H1 (cell line): ENCODE measurements around the gene C19orf73. TPM values are rescaled to one million over a fixed set of nuclear protein-coding genes. Genes with fewer than 3 reads are reported as not detected.

ENCODE experiments used
- CTCF ChIA-PET: fragments of 300-600 bp; sonication (Branson Sonifier 250); formaldehyde crosslinking; loops from one replicate; lab custom pipeline; 2021; ENCODE audit not compliant: partially characterized antibody; lab: Charles Lee
- POLR2A ChIA-PET: fragments of 300-600 bp; sonication (Branson Sonifier 250); formaldehyde crosslinking; loops from one replicate; lab custom pipeline; 2021; ENCODE audit warnings: inconsistent platforms; ENCODE audit not compliant: partially characterized antibody; lab: Charles Lee
- DNase-seq, 2 experiments: peaks; one replicate each; pipeline versions ENCODE4 v3.0.0 to v3.0.0-alpha.2; 2010 to 2022; ENCODE audit warnings: low spot score in 2 of 2, low read depth in 1 of 2, mixed read lengths in 1 of 2
- FAIRE-seq: peaks from 2 replicates; lab custom pipeline; 2011; peaks lifted over from hg19 to GRCh38; lab: Jason Lieb, UNC
- H2AFZ ChIP-seq: 2 replicates; pipeline ENCODE4 v1.8.1; 2012; ENCODE audit warnings: low read length, inconsistent platforms
- H2AK5ac ChIP-seq: 2 replicates; pipeline ENCODE4 v1.6.1; 2013; ENCODE audit warnings: low read depth, low read length
- H2BK120ac ChIP-seq: replicated peaks from 2 replicates; pipeline ENCODE3; 2013; ENCODE audit warnings: low read depth, low read length, inconsistent platforms
- H2BK12ac ChIP-seq: 2 replicates; pipeline ENCODE4 v1.6.1; 2013; ENCODE audit warnings: low read depth, low read length
- H2BK15ac ChIP-seq: 2 replicates; pipeline ENCODE4 v1.6.1; 2013; ENCODE audit warnings: low read length
- H2BK20ac ChIP-seq: 2 replicates; pipeline ENCODE4 v1.6.1; 2013; ENCODE audit warnings: low read length
- H2BK5ac ChIP-seq: 2 replicates; pipeline ENCODE4 v1.6.1; 2013; ENCODE audit warnings: low read depth, low read length
- H3K14ac ChIP-seq: 2 replicates; pipeline ENCODE4 v1.6.1; 2013; ENCODE audit warnings: inconsistent platforms; ENCODE audit not compliant: insufficient read length
- H3K18ac ChIP-seq: 2 replicates; pipeline ENCODE4 v1.6.1; 2013; ENCODE audit warnings: low read length; ENCODE audit errors: extremely low read depth
- H3K23ac ChIP-seq: 2 replicates; pipeline ENCODE4 v1.6.1; 2013; ENCODE audit warnings: inconsistent platforms; ENCODE audit not compliant: insufficient read length
- H3K23me2 ChIP-seq: 2 replicates; pipeline ENCODE4 v1.6.1; 2013; ENCODE audit warnings: low read depth, low read length
- H3K27ac ChIP-seq: 2 replicates; pipeline ENCODE4 v1.6.1; 2011; ENCODE audit warnings: low read depth, low read length, inconsistent platforms
- H3K27me3 ChIP-seq, 4 experiments: replicated peaks in 1 of 4; 1 replicate in 1 of 4; 2 replicates in 3 of 4; pipeline versions ENCODE4 v1.6.1 to v1.8.1; 2011 to 2013; ENCODE audit warnings: low read length in 3 of 4, mild to moderate bottlenecking in 3 of 4, inconsistent platforms in 2 of 4, mixed read lengths in 2 of 4, moderate library complexity in 1 of 4; ENCODE audit not compliant: control insufficient read depth in 3 of 4, insufficient read depth in 3 of 4; ENCODE audit errors: extremely low read depth in 1 of 4
- H3K36me3 ChIP-seq, 4 experiments: 2 replicates each; pipeline versions ENCODE4 v1.6.1 to v1.8.1; 2011 to 2013; ENCODE audit warnings: mild to moderate bottlenecking in 4 of 4, low read length in 3 of 4, moderate library complexity in 2 of 4, control low read depth in 1 of 4, inconsistent platforms in 1 of 4; ENCODE audit not compliant: insufficient read depth in 4 of 4, control insufficient read depth in 2 of 4
- H3K4ac ChIP-seq: replicated peaks from 2 replicates; pipeline ENCODE3; 2013; ENCODE audit warnings: low read length, low read depth, mixed read lengths, inconsistent platforms; ENCODE audit not compliant: insufficient read length
- H3K4me1 ChIP-seq, 4 experiments: replicated peaks in 1 of 4; 1 replicate in 1 of 4; 2 replicates in 3 of 4; pipeline versions ENCODE4 v1.6.1 to v1.8.1; 2011 to 2013; ENCODE audit warnings: low read length in 3 of 4, inconsistent platforms in 2 of 4, mixed read lengths in 1 of 4; ENCODE audit not compliant: insufficient read depth in 4 of 4, control insufficient read depth in 3 of 4
- H3K4me2 ChIP-seq, 2 experiments: 2 replicates each; pipeline versions ENCODE4 v1.6.1 to v1.8.1; 2011 to 2013; ENCODE audit warnings: low read depth in 2 of 2, low read length in 2 of 2, control low read depth in 1 of 2, inconsistent platforms in 1 of 2, mild to moderate bottlenecking in 1 of 2; ENCODE audit not compliant: insufficient read depth in 1 of 2
- H3K4me3 ChIP-seq, 4 experiments: fragments of 200-600, 300-600 bp in 1 of 4; sonication (generic), shearing (Covaris generic), sonication (Bioruptor Twin) in 1 of 4; 2 replicates each; pipeline versions ENCODE4 v1.5.1 to v1.8.1; 2011 to 2016; ENCODE audit warnings: low read length in 4 of 4, low read depth in 3 of 4, control low read depth in 2 of 4, inconsistent platforms in 2 of 4, mild to moderate bottlenecking in 2 of 4, mixed read lengths in 1 of 4, moderate library complexity in 1 of 4; ENCODE audit not compliant: insufficient read depth in 2 of 4; ENCODE audit errors: extremely low read depth in 1 of 4
- H3K56ac ChIP-seq: replicated peaks from 2 replicates; pipeline ENCODE3; 2013; ENCODE audit warnings: low read depth, mild to moderate bottlenecking, mixed read lengths, low read length, inconsistent platforms; ENCODE audit not compliant: insufficient read length
- H3K79me1 ChIP-seq: 2 replicates; pipeline ENCODE4 v1.6.1; 2013; ENCODE audit warnings: low read depth, low read length, control low read depth
- H3K79me2 ChIP-seq, 2 experiments: 2 replicates each; pipeline versions ENCODE4 v1.6.1 to v1.8.1; 2012 to 2013; ENCODE audit warnings: low read length in 2 of 2, mild to moderate bottlenecking in 2 of 2, inconsistent platforms in 1 of 2; ENCODE audit not compliant: insufficient read depth in 2 of 2, control insufficient read depth in 1 of 2
- H3K9ac ChIP-seq, 4 experiments: replicated peaks in 1 of 4; 1 replicate in 1 of 4; 2 replicates in 3 of 4; pipeline versions ENCODE4 v1.6.1 to v1.8.1; 2011 to 2013; ENCODE audit warnings: low read depth in 3 of 4, low read length in 3 of 4, control low read depth in 2 of 4, mild to moderate bottlenecking in 2 of 4, moderate library complexity in 2 of 4, inconsistent platforms in 1 of 4; ENCODE audit errors: extremely low read depth in 1 of 4
- H3K9me3 ChIP-seq, 2 experiments: 2 replicates each; pipeline versions ENCODE4 v1.6.1 to v1.8.1; 2012 to 2013; ENCODE audit warnings: mild to moderate bottlenecking in 2 of 2, moderate library complexity in 2 of 2, control low read depth in 1 of 2, inconsistent platforms in 1 of 2, low read depth in 1 of 2, low read length in 1 of 2, mixed read lengths in 1 of 2; ENCODE audit not compliant: insufficient read depth in 2 of 2
- H4K20me1 ChIP-seq, 2 experiments: replicated peaks in 1 of 2; 2 replicates each; pipeline versions ENCODE3 to v1.8.1; 2011 to 2013; ENCODE audit warnings: inconsistent platforms in 2 of 2, low read length in 2 of 2, mild to moderate bottlenecking in 1 of 2; ENCODE audit not compliant: insufficient read depth in 2 of 2, control insufficient read depth in 1 of 2
- H4K5ac ChIP-seq: 2 replicates; pipeline ENCODE4 v1.6.1; 2013; ENCODE audit warnings: low read length, low read depth, mixed read lengths, inconsistent platforms; ENCODE audit not compliant: insufficient read length
- H4K8ac ChIP-seq: 2 replicates; pipeline ENCODE4 v1.8.0; 2013; ENCODE audit warnings: mild to moderate bottlenecking, moderate library complexity, low read length, inconsistent platforms; ENCODE audit not compliant: insufficient read depth; ENCODE audit errors: extremely low read depth
- H4K91ac ChIP-seq: replicated peaks from 2 replicates; pipeline ENCODE3; 2013; ENCODE audit warnings: low read length, mixed read lengths, inconsistent platforms; ENCODE audit not compliant: insufficient read length
- CEBPB ChIP-seq: IDR thresholded peaks from 2 replicates; pipeline ENCODE4 v1.6.1; 2012; ENCODE audit warnings: low read depth, low read length
- CREB1 ChIP-seq: IDR thresholded peaks from 2 replicates; pipeline ENCODE4 v1.6.1; 2012; ENCODE audit warnings: inconsistent platforms
- GABPA ChIP-seq: IDR thresholded peaks from 2 replicates; pipeline ENCODE4 v1.6.1; 2011; ENCODE audit warnings: mild to moderate bottlenecking, low read length, moderate library complexity, borderline replicate concordance; ENCODE audit not compliant: insufficient read depth
- GTF2F1 ChIP-seq: IDR thresholded peaks from 2 replicates; pipeline ENCODE4 v1.6.1; 2012; ENCODE audit warnings: low read depth, low read length, improper control_type of control experiment, borderline replicate concordance
- POLR2A ChIP-seq, 2 experiments: IDR thresholded peaks; 1 replicate in 1 of 2; 2 replicates in 1 of 2; pipeline ENCODE4 v1.6.1; 2011; ENCODE audit warnings: low read depth in 2 of 2, low read length in 2 of 2, mild to moderate bottlenecking in 2 of 2; ENCODE audit errors: control extremely low read depth in 1 of 2
- SP4 ChIP-seq: IDR thresholded peaks from 2 replicates; pipeline ENCODE4 v1.6.1; 2012; ENCODE audit warnings: low read length, inconsistent platforms
- SRF ChIP-seq: IDR thresholded peaks from 2 replicates; pipeline ENCODE4 v1.6.1; 2011; ENCODE audit warnings: mild to moderate bottlenecking, low read depth, low read length, moderate library complexity
- WGBS, 2 experiments: shearing (Covaris generic) in 1 of 2; methylation state at CpG; one replicate each; pipeline versions ENCODE4 v1.1.6 to v1.1.7; 2013 to 2015; ENCODE audit warnings: low lambda C conversion rate in 2 of 2, mixed read lengths in 2 of 2, inconsistent platforms in 1 of 2, low coverage in 1 of 2, missing lambda C conversion rate in 1 of 2; ENCODE audit not compliant: insufficient replicate concordance in 2 of 2, insufficient coverage in 1 of 2, insufficient read length in 1 of 2; ENCODE audit errors: extremely low coverage in 1 of 2, missing lambda C conversion rate in 1 of 2; 5-methylcytosine and 5-hydroxymethylcytosine counted together
- polyA plus RNA-seq, 7 experiments: library from polyadenylated mRNA; depleted of rRNA in 3 of 7; stranded (reverse) in 5 of 7; unstranded in 2 of 7; fragments of >200 nt in 5 of 7; fragments of 200-250 nt in 2 of 7; gene quantifications; 1 replicate in 5 of 7; 2 replicates in 1 of 7; 4 replicates in 1 of 7; pipeline versions ENCODE4 v1.2.1 to v1.2.3, GENCODE V29; 2011 to 2013; ENCODE audit warnings: missing spikeins in 2 of 7, mixed read lengths in 2 of 7
- total RNA-seq: library from RNA; stranded (reverse); fragmentation: NEBNext Ultra II Directional; extraction: Animal tissue kit (Norgen Biotek cat#: 25700); gene quantifications from 2 replicates; pipeline ENCODE4 v1.2.1, GENCODE V29; 2021

Gene C19orf73
- total and polyA plus RNA-seq, 2 of the 8 experiments (the other 6 are each of a cell fraction or from before 2014, with no cell fraction given): 2.5 to 4.6 TPM

- Histone ChIP-seq H3K18ac (no peak overlapping the region), H3K23me2 (peaks cover 4% of the 10 kb centered on the region; the same call in 1 of the 2 replicates), H3K27me3 (peaks cover 0 to 5% (median 2%) of the 10 kb centered on the region in 4 experiments; a peak in 3 of 7 replicates), H3K79me1 (no peaks in the 10 kb centered on the region), H4K8ac (no peak overlapping the region), H3K56ac (no peak overlapping the region), H3K23ac (no peak overlapping the region), H3K4ac (no peak overlapping the region), H2BK12ac (no peak overlapping the region), H3K27ac (no peak overlapping the region), H2AFZ (no peak overlapping the region), H2BK15ac (no peak overlapping the region), H4K5ac (no peak overlapping the region), H3K4me2 (no peak overlapping the region), H2BK20ac (no peak overlapping the region), H3K9ac (no peak overlapping the region), H4K20me1 (no peaks in the 10 kb centered on the region), H3K4me1 (peaks cover 0 to 12% (median 8%) of the 10 kb centered on the region in 4 experiments; a peak in 6 of 7 replicates), H3K4me3 (no peak overlapping the region), H3K14ac (no peak overlapping the region), H3K36me3 (no peaks in the 10 kb centered on the region; a peak in 1 of 8 replicates), H3K79me2 (no peaks in the 10 kb centered on the region), H2BK5ac (no peak overlapping the region), H2BK120ac (no peak overlapping the region), H4K91ac (no peak overlapping the region), H2AK5ac (no peak overlapping the region), H3K9me3 (no peaks in the 10 kb centered on the region)
- ChIA-PET POLR2A (interaction anchor here (0.7 kb wide), 1 partner anchor 18 kb away, joined by 3 read pairs; no protein-coding TSS in a partner anchor), CTCF (interaction anchor here (0.6 to 1.9 kb wide), 3 partner anchors 31 to 169 kb away, joined by 3 to 4 read pairs (median 4); no protein-coding TSS in a partner anchor)
- WGBS, 2 experiments: 90% methylated on average over 23 of the region's 25 CpGs; no CpG with 5 or more reads in 1 of the 2 experiments
- FAIRE-seq (no peak), DNase-seq (no peak)
- TF ChIP-seq GTF2F1 (no peak), GABPA (no peak), SRF (no peak), POLR2A (IDR thresholded peaks at IDR 0.05; ENCODE audit: control extremely low read depth in 1 of 2, low read depth in 2 of 2, low read length in 2 of 2) (no peak), CREB1 (no peak), SP4 (no peak), CEBPB (no peak)
Observed at GRCh38 chr19:49167857-49168409, 49.0 kb upstream of the C19orf73 start.
